Fibroblast of villous mesenchyme (primary cell): ENCODE results near the gene OSMR. TPM values are rescaled to one million over a fixed set of nuclear protein-coding genes. Genes with fewer than 3 reads are reported as not detected.

ENCODE experiments used
- DNase-seq: peaks from one replicate; pipeline ENCODE4 v3.0.0-alpha.2; 2010; ENCODE audit warnings: low read depth
- H3K4me3 ChIP-seq: 2 replicates; pipeline ENCODE4 v1.5.1; 2011; ENCODE audit warnings: low read depth, mild to moderate bottlenecking, low read length
- CTCF ChIP-seq: IDR thresholded peaks from 2 replicates; pipeline ENCODE4 v1.5.1; 2012; ENCODE audit warnings: low read depth, mild to moderate bottlenecking, low read length; ENCODE audit not compliant: insufficient read depth
- total RNA-seq: library from RNA; depleted of rRNA; stranded (reverse); fragments of >200 nt; gene quantifications from 2 replicates; pipeline ENCODE4 v1.2.3, GENCODE V29; 2012

Gene OSMR
- 89.2 and 114 TPM in 2 replicates for total RNA-seq

- peak; percentile 99 for DNase-seq
- TF ChIP-seq CTCF: no peak
- peak within 1 kb of the TSS; percentile 71 for H3K4me3 ChIP-seq
These were observed at the start of gene OSMR for GRCh38 chr5:38845526-38846378. Gene OSMR (plus strand): TSS chr5:38846012. CDS start chr5:38869045, 23,033 bp downstream.

DNA sequence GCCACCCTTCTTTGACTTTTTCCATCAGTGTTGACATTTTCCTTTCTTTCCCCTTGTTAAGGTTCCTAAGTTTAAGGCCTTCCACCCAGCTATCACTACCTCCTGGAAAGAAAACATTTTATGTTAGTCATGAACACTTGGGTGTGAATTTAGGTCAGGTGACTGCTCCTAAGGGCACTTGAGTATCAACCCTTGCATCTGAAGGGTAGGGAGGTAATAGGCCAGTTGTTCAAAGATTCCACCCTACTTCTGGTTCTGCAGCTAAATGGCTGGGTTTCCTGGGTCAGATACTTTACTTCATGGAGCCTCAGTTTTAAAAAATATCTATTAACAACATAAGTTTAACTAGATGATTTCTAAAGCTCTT, 49.1 kb upstream of the OSMR start:
- H3K4me3 ChIP-seq: no peak overlapping the region
- no peak for DNase-seq
- TF ChIP-seq CTCF: no peak

DNA sequence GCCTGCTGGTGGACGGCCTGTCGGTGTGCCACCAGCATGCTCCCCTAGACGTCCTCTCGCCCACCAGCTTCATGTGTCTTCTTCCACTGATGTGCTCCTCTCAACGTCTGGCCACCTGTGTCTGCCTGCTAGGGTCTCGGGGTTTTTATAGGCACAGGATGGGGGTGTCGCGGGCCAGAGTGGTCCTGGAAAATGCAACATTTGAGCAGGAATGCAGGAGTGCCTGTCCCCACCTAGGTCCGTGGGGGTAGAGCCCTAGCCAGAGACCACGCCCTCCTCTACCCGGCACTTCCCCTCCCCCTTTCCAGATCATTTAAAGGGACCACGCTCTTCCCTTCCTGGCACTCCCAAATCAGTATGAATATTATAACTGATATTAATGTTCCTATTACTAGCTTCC, 48.0 kb upstream of the OSMR start:
- H3K4me3 ChIP-seq: no peak overlapping the region
- DNase-seq: no peak
- no peak for TF ChIP-seq CTCF

DNA sequence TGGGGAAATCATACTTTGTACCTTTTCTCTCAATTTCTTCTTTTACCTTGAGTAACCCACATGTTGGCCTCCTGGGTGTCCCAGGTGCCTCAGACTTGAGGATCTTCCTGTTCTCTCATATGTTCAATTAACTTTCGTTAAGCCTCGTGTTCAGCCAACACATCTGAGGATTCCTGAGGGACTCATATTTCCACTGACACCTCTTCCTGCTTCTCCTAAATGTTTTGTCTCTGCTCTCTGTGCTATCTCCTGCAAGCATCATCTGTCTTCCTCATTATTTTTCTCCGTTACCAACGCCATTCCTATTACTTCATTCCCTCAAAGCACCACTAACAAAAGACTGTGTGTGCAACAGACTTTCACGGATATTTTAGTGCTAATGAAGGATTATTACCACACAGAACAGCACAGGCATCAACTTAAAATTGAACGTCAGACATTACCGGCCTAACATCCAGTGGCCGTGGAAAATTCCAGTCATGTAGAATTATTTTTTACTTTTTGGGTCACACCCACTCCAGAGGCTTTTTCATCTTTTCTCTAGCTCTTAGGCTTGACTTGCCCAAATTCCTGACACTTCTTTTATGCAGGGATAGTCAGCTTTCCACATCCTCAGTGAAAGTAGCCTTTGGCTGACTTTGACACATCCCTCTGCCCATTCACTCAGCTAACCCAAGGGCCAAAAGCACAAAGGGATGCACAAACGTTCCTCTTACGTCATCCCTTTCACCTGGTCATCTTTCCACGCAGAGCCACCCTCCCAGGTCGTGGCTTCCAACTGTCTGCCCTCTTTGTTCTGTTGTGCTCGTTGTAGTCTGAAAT, 46.0 kb upstream of the OSMR start:
- no peak for DNase-seq
- no peak overlapping the region for H3K4me3 ChIP-seq
- TF ChIP-seq CTCF: no peak

GRCh38 chr5:38800515-38800914, 45.3 kb upstream of the OSMR start:
- H3K4me3 ChIP-seq: no peak overlapping the region
- TF ChIP-seq CTCF: no peak
- DNase-seq: peak; percentile 39

- no peak overlapping the region for H3K4me3 ChIP-seq
- no peak for TF ChIP-seq CTCF
- DNase-seq: no peak
These were observed 43.7 kb upstream of the OSMR start for GRCh38 chr5:38802125-38802524.
